Superior temporal gyrus (tissue), 1 donor: ENCODE measurements around the gene GJA4.
A peak's percentile ranks its signal among the peaks of the same experiment; 100 is the strongest.

Experiments used
- DNase-seq: peaks from one replicate; pipeline ENCODE4 v3.0.0-alpha.2; 2016; ENCODE audit errors: extremely low spot score

Gene GJA4

GRCh38 chr1:34839526-34840305, 46.9 kb downstream of the GJA4 start:
- no peak for DNase-seq

- DNase-seq, result no peak
Measured at GRCh38 chr1:34840426-34840825, 47.6 kb downstream of the GJA4 start.

- DNase-seq, result no peak
Measured at GRCh38 chr1:34842073-34842472, 49.3 kb downstream of the GJA4 start.

GRCh38 chr1:34842952-34843371, 50.2 kb downstream of the GJA4 start:
- DNase-seq, result no peak

GRCh38 chr1:34843392-34844251, 50.8 kb downstream of the GJA4 start:
- DNase-seq, result no peak

GRCh38 chr1:34844252-34844634, 51.4 kb downstream of the GJA4 start:
- peak; percentile 53 for DNase-seq
